K562 (cell line): ENCODE results near the gene TRNAU1AP. TPM values are rescaled to one million over a fixed set of nuclear protein-coding genes. Genes with fewer than 3 reads are reported as not detected.

ENCODE experiments used
- BRD9 ChIP-seq: fragments of 450-650 bp; IDR thresholded peaks from 2 replicates; pipeline ENCODE4 v1.6.1; 2018; ENCODE audit warnings: low read depth; ENCODE audit not compliant: partially characterized antibody
- E2F4 ChIP-seq: sonication (generic); formaldehyde crosslinking; IDR thresholded peaks from 2 replicates; pipeline ENCODE4 v1.8.0; 2022; ENCODE audit warnings: mild to moderate bottlenecking, low read depth, missing genetic modification reagents
- MTA3 ChIP-seq: fragments of 450-650 bp; formaldehyde crosslinking; IDR thresholded peaks from 2 replicates; pipeline ENCODE4 v1.6.1; 2017; ENCODE audit warnings: mild to moderate bottlenecking, borderline replicate concordance
- NKRF ChIP-seq: fragments of 450-650 bp; IDR thresholded peaks from 2 replicates; pipeline ENCODE4 v1.6.1; 2016; ENCODE audit warnings: borderline replicate concordance
- POLR2A ChIP-seq: fragments of 450-650 bp; conservative IDR thresholded peaks from 2 replicates; pipeline ENCODE4 v1.6.1; 2016
- RBM15 ChIP-seq: fragments of 200-400 bp; formaldehyde crosslinking; IDR thresholded peaks from 2 replicates; pipeline ENCODE4 v1.6.1; 2018; ENCODE audit warnings: mild to moderate bottlenecking, low read length, moderate library complexity; ENCODE audit not compliant: insufficient read depth
- RFX5 ChIP-seq: IDR thresholded peaks from 2 replicates; pipeline ENCODE4 v1.6.1; 2011; ENCODE audit warnings: low read depth, mild to moderate bottlenecking, improper control_type of control experiment, low read length
- THAP7 ChIP-seq: fragments of 250-450 bp; sonication (Bioruptor Pico); IDR thresholded peaks from 2 replicates; pipeline ENCODE4 v1.5.0; 2021
- THRB ChIP-seq: fragments of 450-650 bp; formaldehyde crosslinking; conservative IDR thresholded peaks from 2 replicates; pipeline ENCODE4 v1.4.0; 2022; ENCODE audit warnings: mild to moderate bottlenecking, missing genetic modification characterization
- polyA plus RNA-seq, 8 experiments: library from polyadenylated mRNA; depleted of rRNA in 4 of 8; stranded (reverse) in 5 of 8; unstranded in 3 of 8; fragments of >200 nt; fragmentation: Nextera tagmentation in 2 of 8; fragmentation: Illumina TruSeq in 1 of 8; extraction: Ambion mirVana in 2 of 8; extraction: Trizol in 1 of 8; gene quantifications; 2 replicates each; pipeline versions ENCODE4 v1.2.1 to v1.2.3, GENCODE V29; 2011 to 2014; ENCODE audit warnings: inconsistent platforms in 1 of 8, missing spikeins in 1 of 8
- total RNA-seq, 7 experiments: library from RNA; depleted of rRNA in 6 of 7; stranded (reverse); fragments of >200 nt in 6 of 7; fragmentation: Illumina TruSeq in 2 of 7; extraction: Trizol in 2 of 7; gene quantifications; 2 replicates each; pipeline versions ENCODE4 v1.2.1 to v1.2.3, GENCODE V29; 2011 to 2021; ENCODE audit warnings: low replicate concordance in 1 of 7
- TF ChIP-seq, protein P1 (sequence below): sonication (generic); formaldehyde crosslinking; IDR thresholded peaks from 2 replicates; pipeline ENCODE4 v1.8.0; 2023; ENCODE audit warnings: missing genetic modification reagents, mild to moderate bottlenecking, borderline replicate concordance
- TF ChIP-seq, protein P2 (sequence below): sonication (generic); formaldehyde crosslinking; IDR thresholded peaks from 2 replicates; pipeline ENCODE4 v1.8.1; 2023; ENCODE audit warnings: mild to moderate bottlenecking, missing genetic modification reagents
- TF ChIP-seq, protein P3 (sequence below): fragments of 250-450 bp; sonication (Bioruptor Pico); IDR thresholded peaks from 2 replicates; pipeline ENCODE4 v1.9.0; 2021; ENCODE audit warnings: mild to moderate bottlenecking
- TF ChIP-seq, protein P4 (sequence below): sonication (generic); formaldehyde crosslinking; IDR thresholded peaks from 2 replicates; pipeline ENCODE4 v1.9.0; 2022; ENCODE audit warnings: mild to moderate bottlenecking, missing genetic modification reagents

Gene TRNAU1AP
- total and polyA plus RNA-seq, 9 of the 15 experiments (the other 6 are each of a cell fraction or from before 2014, with no cell fraction given), result 34.9 to 110 (median 46.3) TPM

GRCh38 chr1:28510273-28510969 lies 42.5 kb upstream of the TRNAU1AP start (continued):
- TF ChIP-seq RBM15 (no peak), E2F4 (CRISPR knock-in tag) (peak; percentile 56; the same call in 1 of the 2 replicates), BRD9 (no peak), RFX5 (no peak; the same call in 1 of the 2 replicates), THRB (peak; percentile 82), THAP7 (peak; percentile 74; the same call in 1 of the 2 replicates), POLR2A (peak; percentile 90), NKRF (no peak), MTA3 (no peak)
- TF ChIP-seq, protein P1, sequence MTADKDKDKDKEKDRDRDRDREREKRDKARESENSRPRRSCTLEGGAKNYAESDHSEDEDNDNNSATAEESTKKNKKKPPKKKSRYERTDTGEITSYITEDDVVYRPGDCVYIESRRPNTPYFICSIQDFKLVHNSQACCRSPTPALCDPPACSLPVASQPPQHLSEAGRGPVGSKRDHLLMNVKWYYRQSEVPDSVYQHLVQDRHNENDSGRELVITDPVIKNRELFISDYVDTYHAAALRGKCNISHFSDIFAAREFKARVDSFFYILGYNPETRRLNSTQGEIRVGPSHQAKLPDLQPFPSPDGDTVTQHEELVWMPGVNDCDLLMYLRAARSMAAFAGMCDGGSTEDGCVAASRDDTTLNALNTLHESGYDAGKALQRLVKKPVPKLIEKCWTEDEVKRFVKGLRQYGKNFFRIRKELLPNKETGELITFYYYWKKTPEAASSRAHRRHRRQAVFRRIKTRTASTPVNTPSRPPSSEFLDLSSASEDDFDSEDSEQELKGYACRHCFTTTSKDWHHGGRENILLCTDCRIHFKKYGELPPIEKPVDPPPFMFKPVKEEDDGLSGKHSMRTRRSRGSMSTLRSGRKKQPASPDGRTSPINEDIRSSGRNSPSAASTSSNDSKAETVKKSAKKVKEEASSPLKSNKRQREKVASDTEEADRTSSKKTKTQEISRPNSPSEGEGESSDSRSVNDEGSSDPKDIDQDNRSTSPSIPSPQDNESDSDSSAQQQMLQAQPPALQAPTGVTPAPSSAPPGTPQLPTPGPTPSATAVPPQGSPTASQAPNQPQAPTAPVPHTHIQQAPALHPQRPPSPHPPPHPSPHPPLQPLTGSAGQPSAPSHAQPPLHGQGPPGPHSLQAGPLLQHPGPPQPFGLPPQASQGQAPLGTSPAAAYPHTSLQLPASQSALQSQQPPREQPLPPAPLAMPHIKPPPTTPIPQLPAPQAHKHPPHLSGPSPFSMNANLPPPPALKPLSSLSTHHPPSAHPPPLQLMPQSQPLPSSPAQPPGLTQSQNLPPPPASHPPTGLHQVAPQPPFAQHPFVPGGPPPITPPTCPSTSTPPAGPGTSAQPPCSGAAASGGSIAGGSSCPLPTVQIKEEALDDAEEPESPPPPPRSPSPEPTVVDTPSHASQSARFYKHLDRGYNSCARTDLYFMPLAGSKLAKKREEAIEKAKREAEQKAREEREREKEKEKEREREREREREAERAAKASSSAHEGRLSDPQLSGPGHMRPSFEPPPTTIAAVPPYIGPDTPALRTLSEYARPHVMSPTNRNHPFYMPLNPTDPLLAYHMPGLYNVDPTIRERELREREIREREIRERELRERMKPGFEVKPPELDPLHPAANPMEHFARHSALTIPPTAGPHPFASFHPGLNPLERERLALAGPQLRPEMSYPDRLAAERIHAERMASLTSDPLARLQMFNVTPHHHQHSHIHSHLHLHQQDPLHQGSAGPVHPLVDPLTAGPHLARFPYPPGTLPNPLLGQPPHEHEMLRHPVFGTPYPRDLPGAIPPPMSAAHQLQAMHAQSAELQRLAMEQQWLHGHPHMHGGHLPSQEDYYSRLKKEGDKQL (CRISPR knock-in tag), result no peak
- TF ChIP-seq, protein P2, sequence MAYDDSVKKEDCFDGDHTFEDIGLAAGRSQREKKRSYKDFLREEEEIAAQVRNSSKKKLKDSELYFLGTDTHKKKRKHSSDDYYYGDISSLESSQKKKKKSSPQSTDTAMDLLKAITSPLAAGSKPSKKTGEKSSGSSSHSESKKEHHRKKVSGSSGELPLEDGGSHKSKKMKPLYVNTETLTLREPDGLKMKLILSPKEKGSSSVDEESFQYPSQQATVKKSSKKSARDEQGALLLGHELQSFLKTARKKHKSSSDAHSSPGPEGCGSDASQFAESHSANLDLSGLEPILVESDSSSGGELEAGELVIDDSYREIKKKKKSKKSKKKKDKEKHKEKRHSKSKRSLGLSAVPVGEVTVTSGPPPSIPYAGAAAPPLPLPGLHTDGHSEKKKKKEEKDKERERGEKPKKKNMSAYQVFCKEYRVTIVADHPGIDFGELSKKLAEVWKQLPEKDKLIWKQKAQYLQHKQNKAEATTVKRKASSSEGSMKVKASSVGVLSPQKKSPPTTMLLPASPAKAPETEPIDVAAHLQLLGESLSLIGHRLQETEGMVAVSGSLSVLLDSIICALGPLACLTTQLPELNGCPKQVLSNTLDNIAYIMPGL (CRISPR knock-in tag), result peak; percentile 78; the same call in 1 of the 2 replicates
- TF ChIP-seq, protein P3, sequence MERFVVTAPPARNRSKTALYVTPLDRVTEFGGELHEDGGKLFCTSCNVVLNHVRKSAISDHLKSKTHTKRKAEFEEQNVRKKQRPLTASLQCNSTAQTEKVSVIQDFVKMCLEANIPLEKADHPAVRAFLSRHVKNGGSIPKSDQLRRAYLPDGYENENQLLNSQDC (CRISPR knock-in tag), result peak; percentile 82
- TF ChIP-seq, protein P4, sequence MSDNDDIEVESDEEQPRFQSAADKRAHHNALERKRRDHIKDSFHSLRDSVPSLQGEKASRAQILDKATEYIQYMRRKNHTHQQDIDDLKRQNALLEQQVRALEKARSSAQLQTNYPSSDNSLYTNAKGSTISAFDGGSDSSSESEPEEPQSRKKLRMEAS (CRISPR knock-in tag), result no peak; the same call in 1 of the 2 replicates
